ENCODE results near the gene KLK10.

KLK10 gene

GRCh38 chr19:51019544-51019925 is at the start of gene KLK10:
KLK10 (minus strand) TSS chr19:51019709; CDS start chr19:51019130, 579 bp downstream.
- no peak for DNase-seq (ENCODE audit: low read depth)
- H3K4me3 ChIP-seq (ENCODE audit: low read length) = no peak within 1 kb of the TSS; the same call in 1 of the 2 replicates
- TF ChIP-seq CTCF (conservative IDR thresholded peaks at IDR 0.05; ENCODE audit: low read length) = no peak

- no peak for DNase-seq (ENCODE audit: low read depth)
- no peak overlapping the region for H3K4me3 ChIP-seq (ENCODE audit: low read length)
- no peak for TF ChIP-seq CTCF (conservative IDR thresholded peaks at IDR 0.05; ENCODE audit: low read length)
These were observed 47.1 kb upstream of the KLK10 start for GRCh38 chr19:51066393-51067186.

- no peak for DNase-seq (ENCODE audit: low read depth)
- H3K4me3 ChIP-seq (ENCODE audit: low read length) = no peak overlapping the region
- TF ChIP-seq CTCF (conservative IDR thresholded peaks at IDR 0.05; ENCODE audit: low read length) = no peak
These were observed 45.9 kb upstream of the KLK10 start for GRCh38 chr19:51065221-51065960.

- no peak for TF ChIP-seq CTCF (conservative IDR thresholded peaks at IDR 0.05; ENCODE audit: low read length)
- H3K4me3 ChIP-seq (ENCODE audit: low read length) = no peak within 1 kb of the TSS
- no peak for DNase-seq (ENCODE audit: low read depth)
These were observed 45.2 kb upstream of the KLK10 start, which contains the start of gene KLK13 for GRCh38 chr19:51064534-51065220. KLK13 (minus strand) TSS chr19:51065092; CDS start chr19:51065067, 25 bp downstream.

GRCh38 chr19:51063664-51064063 is 44.2 kb upstream of the KLK10 start:
- no peak for TF ChIP-seq CTCF (conservative IDR thresholded peaks at IDR 0.05; ENCODE audit: low read length)
- H3K4me3 ChIP-seq (ENCODE audit: low read length) = no peak overlapping the region
- DNase-seq (ENCODE audit: low read depth) = no peak

- H3K4me3 ChIP-seq (ENCODE audit: low read length) = no peak overlapping the region
- no peak for TF ChIP-seq CTCF (conservative IDR thresholded peaks at IDR 0.05; ENCODE audit: low read length)
- no peak for DNase-seq (ENCODE audit: low read depth)
These were observed 41.5 kb upstream of the KLK10 start for GRCh38 chr19:51060973-51061372.
